ENCODE data around the gene PRKAG2.

DNA sequence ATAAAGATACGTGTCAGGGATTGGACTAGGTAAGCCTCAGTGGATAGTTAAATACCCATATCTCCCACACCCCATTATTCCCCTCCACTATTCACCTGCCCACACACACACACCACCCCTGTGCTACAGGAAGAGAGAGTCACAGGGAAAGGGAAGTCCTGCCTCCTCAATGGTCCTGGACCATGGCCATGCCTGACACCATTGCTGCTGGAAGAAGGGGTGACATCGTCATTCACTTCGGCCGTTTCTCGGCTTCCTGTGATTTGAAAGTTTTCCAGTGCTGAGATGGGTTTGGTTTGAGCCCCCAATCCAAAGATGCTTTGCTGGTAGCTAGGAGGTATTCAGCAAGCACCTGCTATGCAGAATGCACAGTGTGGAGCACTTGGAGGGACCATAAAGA lies 18.5 kb downstream of the PRKAG2 start:
- TF ChIP-seq CTCF (IDR thresholded peaks at IDR 0.05 in 8 of 11, conservative IDR thresholded peaks at IDR 0.05 in 3 of 11) (no peak), POLR2A (IDR thresholded peaks at IDR 0.05) (no peak)
